Cortex of kidney (tissue), 1 donor: ENCODE measurements around the gene TLCD3B.

Experiments
- DNase-seq: peaks from one replicate; lab custom pipeline; 2025; lab: John Stamatoyannopoulos, UW

Gene TLCD3B

GRCh38 chr16:30004811-30005242, 26.2 kb downstream of the TLCD3B start:
- no peak for DNase-seq

DNA sequence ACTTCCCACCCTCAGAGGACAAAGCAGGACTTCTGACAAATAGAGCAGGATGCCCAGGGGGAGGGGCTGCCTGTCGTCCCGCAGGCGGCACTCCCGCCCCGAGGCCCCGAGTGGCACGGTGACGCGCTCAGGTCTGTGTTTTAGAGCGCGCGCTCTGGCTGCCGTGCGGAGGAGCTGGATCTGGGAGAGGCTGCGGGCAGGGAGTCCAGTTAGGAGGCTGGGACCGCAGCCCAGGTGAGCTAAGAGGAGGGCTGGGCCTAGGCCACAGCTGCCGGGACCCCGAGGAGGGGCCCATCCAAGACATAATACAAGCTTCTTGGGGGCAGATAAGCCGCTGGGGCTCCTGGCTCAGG, 26.7 kb downstream of the TLCD3B start:
- no peak for DNase-seq

- DNase-seq, result no peak
Observed at GRCh38 chr16:30003670-30004423, 27.2 kb downstream of the TLCD3B start.

- no peak for DNase-seq
Observed at GRCh38 chr16:30002614-30003346, 28.3 kb downstream of the TLCD3B start.

DNA sequence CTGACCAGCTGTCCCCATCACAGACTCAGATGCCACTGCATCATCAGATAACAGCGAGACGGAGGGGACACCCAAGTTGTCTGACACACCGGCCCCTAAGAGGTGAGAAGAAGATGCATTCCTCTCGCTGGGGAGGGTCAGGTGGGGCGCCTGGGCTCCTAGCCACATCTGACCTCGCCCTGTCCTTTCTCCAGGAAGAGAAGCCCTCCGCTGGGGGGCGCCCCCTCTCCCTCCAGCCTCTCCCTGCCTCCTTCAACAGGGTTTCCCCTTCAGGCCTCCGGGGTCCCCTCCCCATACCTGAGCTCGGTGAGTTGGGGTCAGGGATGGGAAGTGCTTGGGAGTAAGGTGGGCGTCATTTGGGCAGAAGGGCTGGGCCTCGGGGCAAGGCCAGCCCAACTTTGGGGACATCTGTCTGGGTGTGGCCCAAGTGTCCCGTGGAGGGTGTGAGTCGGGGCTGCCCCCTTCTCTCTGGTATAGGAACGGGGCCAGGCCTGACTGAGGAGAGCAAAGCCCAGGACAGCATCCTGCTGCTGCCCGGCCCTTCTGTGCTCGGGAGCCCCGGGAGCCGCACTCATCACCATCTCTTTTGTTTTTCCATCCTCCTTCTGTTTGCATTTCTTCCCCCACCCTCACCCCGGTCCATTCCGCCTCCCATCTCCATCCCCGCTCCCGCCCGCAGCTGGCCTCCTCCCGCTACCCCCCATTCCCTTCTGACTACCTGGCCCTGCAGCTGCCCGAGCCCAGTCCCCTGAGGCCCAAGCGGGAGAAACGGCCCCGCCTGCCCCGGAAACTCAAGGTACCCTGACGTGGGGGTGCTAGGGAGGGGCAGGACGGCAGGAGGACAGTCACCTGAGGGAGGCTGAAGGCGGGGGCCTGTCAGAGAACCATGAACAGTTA, 30.1 kb downstream of the TLCD3B start:
- DNase-seq, result no peak

GRCh38 chr16:29999605-30000004, 31.5 kb downstream of the TLCD3B start:
- DNase-seq, result no peak

DNA sequence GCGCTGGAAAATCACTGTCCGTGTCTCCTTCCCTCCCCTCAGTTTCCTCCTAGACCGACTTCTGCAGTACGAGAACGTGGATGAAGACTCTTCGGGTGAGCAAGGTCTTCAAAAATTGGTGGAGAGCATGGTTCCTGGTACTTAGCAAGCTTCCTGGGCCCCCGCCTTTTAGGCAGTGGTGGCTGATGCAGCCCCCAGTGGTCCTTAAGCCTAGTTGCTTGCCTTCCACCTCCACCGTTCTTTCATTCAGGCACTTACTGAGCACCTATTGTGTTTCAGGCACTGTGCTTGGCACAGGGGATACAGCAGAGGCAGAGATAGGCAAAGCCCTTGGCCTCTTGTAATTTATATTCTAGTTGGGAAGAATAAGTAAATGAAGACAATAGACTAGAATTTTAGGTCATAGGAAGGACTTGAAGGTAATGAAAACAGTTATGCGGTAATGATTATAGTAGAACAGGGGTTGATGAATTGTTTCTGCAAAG, 34.3 kb downstream of the TLCD3B start:
- DNase-seq, result no peak

DNA sequence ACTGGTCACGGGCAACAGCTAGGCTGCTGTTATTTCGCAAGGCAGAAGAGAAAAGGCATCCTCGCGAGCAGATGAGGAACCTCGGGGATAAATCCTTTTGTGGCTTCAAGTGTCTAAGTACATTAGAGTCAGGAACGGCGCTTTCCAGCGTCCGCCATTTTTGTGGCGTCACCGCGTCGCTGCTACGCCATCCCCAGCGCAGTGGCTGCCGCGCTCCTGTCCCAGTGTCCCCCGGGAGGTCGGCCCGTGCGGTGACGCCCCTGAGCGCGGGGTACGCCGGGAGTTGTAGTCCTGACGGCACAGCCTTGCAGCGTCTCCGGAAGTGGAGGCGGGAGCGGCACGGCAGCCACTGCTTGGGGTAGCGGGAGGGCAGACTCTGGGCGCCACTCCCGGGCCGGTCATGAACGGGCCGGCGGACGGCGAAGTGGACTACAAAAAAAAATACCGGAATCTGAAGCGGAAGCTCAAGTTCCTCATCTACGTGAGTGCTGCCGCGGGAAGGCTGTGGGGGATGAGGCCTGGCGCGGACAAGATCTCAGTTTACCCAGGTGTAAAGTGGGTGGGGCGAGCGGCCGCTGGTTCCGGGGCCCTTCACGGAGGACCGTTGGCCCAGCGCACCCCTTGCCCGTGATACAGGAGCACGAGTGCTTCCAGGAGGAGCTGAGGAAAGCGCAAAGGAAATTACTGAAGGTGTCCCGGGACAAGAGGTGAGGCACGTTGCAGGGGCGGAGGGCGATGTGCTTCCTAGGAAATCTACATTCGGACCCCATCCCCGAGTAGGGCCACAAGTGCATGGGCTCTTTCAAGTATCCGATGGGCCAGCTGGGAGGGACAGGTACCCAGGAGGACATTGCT, 34.9 kb downstream of the TLCD3B start, which contains the start of gene INO80E:
Gene INO80E (plus strand): TSS at position 331 of the 855 bp plus-strand sequence. CDS start 70 bp downstream, at position 401.
- DNase-seq, result peak; percentile 73

DNA sequence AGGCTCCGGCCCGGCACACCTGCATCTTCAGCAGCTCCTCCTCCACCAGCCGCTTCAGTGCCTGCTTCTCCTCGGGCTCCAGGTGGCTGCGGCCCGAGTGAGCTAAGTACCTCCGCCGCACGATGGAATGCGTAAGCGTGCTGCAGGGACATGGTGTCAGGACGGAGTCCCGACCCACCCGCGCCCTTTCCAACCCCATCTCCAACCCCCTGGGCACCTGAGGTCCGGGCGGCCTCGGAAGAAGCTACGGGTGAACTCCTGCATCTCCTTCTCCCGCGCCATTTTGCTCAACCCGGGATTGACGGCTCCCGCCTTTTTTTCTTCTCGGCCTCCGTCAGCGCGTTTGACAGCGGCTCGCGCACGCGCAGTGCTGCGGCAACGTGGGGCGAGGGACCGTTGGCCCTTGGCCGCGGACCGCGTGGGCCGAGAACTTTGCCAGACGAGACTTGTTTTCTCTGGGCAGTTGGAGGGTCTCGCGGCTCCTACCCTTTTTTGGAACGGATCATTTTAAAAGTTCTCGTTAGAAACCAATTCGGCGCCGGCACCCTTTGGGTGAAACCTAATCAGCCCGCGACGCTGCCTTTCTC, 35.7 kb downstream of the TLCD3B start, which contains the start of gene HIRIP3:
Gene HIRIP3 (minus strand): TSS at position 294 of the 587 bp plus-strand sequence. CDS start 12 bp downstream, at position 282.
- peak; percentile 36 for DNase-seq

DNA sequence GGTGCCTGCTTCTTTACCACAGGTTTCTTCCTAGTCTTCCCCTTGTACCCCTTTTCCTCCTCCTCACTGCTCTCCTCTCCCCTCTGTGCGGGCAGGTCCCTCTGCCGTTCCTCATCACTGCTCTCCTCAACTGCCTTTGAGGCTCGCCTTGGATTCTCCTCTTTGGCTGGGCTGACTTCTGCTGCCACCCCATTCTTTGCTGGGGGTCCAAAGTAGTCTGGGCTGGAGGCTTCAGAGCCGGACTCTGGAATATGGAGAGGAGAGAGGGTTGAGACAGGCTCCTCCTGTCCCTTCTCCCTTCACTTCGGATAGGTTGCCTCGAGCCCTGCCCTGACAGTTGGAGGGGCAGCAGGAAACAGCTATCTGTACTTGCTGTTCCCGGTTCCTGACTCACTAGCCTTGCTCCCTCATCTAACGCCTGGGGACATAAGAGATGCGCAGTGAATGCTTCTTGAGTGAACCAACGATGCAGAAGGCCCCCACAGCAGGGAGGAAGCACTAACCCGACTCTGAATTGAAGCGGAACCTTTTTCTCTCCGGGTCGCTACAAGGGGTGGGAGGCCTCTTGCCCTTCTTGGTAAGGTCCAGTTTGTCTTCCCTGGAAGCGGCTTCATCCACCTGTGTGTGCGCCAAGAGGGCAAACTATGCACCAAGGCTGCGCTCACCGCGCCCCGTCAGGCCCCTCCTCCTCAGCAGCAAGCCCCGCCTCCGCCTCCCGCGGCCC, 36.3 kb downstream of the TLCD3B start:
- no peak for DNase-seq

DNA sequence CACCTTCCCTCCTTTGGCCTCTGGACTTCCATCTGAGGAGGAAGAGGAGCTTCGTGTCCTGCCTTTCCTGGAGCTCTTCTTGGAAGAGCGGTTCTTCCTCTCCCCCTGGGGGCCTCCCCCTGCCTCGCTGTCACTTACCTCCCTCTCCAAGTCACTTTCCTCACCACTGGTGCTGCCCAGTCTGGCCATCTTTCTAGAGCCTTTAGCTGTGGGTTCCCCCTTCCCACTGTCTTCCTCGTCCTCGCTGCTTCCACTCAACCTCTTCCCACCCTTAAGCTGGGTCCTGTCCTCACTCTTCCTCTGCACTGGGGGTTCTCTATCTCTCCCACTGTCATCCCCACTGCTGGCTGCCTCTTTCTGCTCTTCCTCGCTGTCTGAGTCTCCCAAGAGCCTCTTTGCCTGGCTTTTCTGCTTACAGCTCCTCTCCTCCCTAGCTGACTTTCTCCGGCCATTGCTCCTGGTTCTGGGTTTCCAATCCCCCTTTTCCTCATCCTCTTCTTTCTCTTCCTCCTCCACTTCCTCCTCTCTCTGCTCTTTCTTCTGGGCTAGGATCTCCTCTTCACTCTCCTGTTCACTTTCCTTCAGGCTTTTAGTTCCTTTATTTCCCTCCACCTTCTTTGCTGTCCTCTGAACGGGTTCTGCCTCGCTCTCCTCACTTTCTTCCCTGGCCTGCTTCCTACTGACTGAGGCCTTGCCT, 37.0 kb downstream of the TLCD3B start:
- no peak for DNase-seq

DNA sequence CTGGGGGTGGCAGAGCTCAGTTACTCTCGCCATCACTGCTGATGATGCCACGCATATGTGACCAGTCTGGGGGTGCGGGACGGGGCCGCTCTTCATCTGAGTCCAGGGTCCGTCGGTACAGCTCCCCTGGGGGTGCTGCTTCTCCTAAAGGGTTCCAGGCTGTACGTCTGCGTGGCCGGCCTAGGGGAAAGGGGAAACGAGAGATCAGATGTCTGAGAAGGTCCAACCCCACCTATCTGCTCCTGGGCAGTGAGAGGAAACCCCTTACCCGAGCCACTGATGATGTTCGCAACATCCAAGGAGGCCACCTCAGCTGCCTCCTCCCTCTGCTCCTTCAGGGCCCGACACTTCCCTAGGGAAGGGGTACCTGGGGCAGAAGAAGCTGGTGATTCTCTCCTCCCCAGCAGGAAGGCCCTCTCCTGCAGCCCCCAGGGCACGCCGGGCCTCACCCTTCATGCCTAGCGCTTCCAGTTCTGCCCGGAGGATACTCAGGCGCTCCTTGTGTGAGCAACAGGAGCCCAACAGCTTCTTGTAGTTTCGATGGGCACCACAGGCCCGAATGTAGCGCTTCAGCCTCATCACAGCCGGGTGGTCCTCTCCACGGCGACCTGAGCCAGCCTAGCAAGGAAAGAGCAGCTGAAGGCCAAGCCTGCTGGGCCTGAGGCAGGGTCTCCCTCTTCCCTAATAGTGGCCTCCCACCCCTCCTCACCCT, 37.7 kb downstream of the TLCD3B start:
- no peak for DNase-seq

- DNase-seq, result no peak
Observed at GRCh38 chr16:29992344-29992967, 38.6 kb downstream of the TLCD3B start.

GRCh38 chr16:29991571-29991904, 39.5 kb downstream of the TLCD3B start:
- DNase-seq, result no peak

DNA sequence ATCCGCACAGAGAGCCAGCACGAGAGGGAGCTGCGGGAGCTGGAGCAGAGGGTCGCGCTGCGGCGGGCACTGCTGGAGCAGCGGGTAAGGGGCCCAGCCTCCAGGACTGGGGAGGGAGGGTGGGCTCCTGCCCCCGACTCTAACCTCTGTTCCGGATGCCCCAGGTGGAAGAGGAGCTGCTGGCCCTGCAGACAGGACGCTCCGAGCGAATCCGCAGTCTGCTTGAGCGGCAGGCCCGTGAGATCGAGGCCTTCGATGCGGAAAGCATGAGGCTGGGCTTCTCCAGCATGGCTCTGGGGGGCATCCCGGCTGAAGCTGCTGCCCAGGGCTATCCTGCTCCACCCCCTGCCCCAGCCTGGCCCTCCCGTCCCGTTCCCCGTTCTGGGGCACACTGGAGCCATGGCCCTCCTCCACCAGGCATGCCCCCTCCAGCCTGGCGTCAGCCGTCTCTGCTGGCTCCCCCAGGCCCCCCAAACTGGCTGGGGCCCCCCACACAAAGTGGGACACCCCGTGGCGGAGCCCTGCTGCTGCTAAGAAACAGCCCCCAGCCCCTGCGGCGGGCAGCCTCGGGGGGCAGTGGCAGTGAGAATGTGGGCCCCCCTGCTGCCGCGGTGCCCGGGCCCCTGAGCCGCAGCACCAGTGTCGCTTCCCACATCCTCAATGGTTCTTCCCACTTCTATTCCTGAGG, 40.0 kb downstream of the TLCD3B start:
- DNase-seq, result no peak

GRCh38 chr16:29990034-29990433, 41.0 kb downstream of the TLCD3B start:
- no peak for DNase-seq

- DNase-seq, result no peak
Observed at GRCh38 chr16:29989111-29989858, 41.8 kb downstream of the TLCD3B start.
